GM21576 (cell line): ENCODE data around the gene NCL.
"Not testable (repeated sequence)": the region's sequence is repeated elsewhere in the genome, so short reads cannot be mapped to it uniquely, and the experiment has no call there.

Experiments used
- ATAC-seq: cut with Tn5 transposase; IDR thresholded peaks from one replicate; pipeline ENCODE4 v1.9.1; 2021; ENCODE audit warnings: mild to moderate bottlenecking, moderate library complexity; ENCODE audit not compliant: unreplicated experiment

NCL gene

DNA sequence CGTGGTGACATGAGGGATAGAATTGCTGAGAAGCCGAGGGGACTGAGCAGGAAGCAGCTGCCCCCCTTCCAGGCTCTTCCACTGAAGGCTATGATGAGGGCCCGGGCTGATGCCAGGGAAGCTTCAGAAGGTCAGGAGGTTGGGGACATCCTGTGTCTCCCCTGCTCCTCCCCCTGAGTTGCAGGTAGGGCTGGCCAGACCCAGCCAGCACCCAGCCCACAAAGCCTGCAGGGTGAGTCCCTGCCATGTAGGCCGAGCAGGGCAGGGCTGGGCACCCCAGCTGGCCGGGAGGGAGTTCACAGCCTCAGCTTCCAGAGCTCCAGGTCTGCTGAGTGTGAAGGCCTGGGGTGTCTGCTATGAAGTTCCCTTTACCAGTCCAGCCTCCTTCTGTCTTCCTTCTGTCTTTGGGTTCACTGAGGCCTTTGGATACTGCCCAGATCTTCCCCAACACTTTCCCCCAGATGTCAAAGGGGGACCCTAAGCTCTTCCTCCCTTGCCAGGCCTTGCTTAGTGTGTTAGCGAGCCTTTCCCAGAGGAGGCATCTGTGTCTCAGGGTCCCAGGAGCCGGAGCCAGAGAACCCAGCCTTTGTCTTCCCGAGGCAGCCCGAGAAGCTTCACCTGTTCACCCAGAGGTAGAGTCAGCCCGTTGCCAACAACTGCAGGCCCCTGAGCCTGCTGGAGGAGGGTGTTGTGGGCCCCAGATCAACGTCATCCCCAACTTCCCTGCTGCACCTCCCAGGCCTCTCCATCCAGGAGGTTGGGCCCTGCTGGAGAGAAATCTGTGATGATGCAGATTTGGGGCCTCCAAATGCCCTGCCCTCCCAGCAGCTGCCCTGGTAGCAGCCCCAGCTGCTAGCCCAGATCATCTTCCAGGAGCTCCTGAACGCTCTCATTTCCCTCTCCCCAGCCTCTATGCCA, 3.6 kb upstream of the NCL start:
- ATAC-seq = no peak

DNA sequence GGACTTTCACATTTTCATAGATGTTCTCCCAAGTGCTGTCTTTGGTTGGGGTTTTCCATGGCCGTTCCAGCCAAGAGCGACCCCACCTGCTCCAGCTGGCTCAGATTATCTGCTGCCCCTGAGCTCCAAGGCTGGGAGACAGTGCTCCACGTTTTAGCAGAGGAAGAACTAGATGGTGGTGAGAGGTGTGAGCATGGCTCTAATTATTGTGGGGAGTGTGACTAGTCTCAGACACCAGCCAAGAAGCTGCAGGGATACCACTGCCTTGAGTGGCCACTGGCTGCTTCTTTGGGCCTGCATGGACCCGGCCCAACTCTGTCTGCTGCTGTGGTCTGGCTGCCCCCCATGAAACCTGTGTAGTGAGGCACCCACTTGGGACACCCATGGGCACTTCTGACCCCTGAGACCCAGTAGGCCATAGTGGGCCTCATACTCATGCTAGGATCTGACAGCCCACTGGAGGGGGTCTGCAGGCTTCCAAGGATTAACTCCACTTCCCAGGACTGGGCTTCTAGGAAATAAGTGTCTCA, 2.8 kb upstream of the NCL start:
- ATAC-seq = no peak

DNA sequence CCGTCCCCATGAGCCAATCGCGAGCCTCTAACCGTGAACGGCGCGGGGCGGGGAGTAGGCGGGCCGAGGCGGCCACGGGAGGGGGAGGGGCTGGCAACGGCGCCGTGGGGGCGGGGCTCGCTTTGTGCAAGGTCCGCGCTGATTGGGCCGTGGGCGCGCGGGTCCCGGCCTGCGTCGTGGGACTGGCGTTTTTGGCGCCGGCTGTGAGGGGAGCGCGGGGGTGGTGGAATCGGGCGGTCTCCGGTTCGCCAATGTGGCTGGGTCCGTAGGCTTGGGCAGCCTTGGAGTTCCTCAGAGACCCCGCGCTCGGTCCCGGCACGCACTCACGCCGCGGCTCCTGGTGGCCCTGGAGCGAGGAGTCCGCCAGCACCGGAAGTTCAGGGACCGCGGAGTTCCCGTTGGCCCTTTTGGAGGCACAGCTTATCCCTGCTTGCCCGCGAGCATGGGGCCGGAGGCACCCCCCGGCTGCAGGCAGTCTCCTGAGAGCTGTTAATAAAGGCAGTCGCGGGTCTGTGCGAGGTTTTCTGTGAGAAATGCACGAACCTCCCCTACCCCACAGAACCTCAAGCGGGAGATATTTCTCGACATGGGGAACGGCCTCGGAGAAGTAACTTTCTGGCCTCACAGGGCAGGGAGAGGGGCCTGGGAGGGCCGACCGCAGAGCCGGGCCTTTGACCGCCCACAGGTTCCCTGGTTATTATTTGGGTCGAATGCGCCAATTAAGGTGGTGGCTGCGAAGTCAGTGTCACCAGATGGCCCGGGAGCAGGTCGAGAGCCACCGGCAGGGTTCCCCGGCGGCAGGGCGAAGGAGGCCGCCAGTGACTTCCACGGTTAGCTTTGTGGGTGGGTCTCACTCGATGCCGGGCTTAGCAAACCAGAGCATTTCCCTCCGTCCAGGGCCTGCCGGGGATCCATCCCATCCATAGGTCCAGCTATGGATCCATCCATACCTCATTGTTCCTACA, 574 bp upstream of the NCL start:
- ATAC-seq = peak; percentile 6

DNA sequence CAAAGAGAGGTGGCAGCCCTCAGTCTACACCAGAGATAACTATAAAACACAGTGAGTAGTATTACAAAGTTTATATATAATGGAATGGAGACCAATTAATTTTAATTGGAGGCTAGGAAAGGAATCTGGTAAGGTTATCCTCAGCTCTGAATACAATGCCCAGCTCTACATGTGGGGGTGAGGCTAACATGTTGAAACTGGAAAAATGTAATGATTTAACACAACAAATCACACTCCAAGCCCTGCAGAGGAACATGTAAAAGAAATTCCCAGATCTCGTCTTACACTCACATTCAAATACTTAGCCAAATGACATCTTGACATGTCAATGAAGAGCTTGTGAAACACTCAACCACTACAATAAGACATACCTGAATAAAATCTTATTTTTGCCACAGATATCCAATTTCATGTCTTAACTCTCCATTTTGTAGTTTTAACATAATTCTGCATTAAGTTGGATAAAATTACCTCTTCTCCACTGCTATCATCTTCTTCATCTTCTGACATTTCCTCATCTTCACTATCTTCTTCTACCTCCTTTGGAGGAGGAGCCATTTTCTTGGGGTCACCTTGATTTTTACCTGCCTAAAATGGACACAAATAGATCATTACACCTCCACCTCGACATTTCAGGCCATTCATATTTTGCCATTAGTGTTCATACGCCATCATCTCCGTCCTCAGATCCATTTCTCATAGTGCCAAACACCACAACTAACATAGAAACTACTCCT, 1.4 kb downstream of the NCL start:
- ATAC-seq = no peak

DNA sequence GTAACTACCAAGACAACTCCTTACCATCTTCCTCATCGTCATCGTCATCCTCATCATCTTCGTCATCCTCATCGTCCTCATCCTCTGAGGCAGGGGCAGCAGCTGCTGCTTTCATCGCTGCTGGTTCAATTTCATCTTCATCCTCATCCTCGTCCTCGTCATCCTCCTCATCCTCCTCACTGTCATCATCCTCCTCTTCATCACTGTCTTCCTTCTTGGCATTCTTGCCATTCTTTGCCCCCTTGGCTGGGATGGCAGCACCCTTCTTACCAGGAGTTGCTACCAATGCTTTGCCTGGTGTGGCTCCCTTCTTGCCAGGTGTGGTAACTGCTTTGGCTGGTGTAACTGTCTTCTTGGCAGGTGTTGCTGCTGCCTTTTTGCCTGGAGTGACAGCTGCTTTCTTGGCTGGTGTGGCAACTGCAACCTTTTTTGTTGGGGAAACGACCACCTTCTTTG, 2.7 kb downstream of the NCL start:
- no peak for ATAC-seq

DNA sequence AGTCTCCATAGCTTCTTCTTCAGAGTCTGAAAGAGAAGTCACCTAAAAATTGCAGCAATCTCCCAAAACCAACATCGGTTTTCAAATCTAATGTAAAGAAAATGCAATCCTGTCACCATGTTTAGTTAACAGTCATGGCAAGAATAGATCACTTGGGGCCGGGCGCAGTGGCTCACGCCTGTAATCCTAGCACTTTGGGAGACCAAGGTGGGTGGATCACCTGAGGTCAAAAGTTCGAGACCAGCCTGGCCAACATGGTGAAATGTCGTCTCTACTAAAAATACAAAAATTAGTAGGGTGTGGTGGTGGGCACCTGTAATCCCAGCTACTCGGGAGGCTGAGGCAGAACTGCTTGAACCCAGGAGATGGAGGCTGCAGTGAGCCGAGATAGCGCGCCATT, 3.4 kb downstream of the NCL start:
- not testable (repeated sequence) for ATAC-seq

DNA sequence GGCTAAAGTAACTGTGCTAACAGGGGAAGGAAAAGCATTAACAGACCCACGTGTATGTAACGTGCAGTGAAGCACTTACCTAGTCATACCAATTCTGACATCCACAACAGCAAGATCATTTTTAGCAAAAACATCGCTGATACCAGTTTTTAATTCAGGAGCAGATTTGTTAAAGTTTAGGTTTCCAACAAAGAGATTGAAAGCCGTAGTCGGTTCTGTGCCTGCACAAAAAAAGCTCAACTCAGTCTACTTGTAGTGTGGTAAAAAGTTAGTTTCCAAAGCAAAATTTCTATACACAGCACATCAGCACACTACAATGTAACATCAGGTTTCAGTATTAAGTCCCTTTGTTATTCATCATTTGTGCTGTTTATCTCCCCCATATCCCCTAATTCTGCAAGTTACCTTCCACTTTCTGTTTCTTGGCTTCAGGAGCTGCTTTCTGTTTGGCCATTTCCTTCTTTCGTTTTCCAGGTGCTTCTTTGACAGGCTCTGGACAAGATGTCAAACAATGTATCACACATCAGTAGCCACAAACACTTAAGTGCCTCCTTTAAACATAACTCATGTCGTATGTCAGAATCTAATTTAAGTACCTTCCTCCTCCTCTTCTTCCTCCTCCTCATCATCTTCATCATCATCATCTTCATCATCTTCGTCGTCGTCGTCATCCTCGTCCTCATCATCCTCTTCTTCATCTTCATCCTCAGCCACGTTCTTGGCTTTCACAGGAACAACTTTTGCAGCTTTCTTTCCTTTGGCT, 4.0 kb downstream of the NCL start:
- no peak for ATAC-seq

DNA sequence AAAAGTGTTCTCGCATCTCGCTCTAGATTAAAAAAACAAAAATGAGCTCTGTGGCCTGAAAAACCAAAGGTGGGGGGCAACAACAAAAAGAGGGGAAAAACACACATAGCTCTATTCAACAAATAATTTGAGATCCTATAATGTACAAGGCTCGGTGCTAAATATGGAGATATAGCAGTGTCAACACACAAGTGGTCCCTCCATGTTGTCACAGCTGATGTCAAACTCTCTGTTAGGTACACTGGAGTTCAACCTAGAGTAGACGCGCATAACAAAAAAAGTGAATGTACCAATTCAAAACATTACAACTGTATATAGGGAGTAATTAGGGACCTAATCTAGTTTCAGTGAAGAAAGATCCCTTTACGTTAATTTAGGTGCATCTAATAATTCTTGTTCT, 5.9 kb downstream of the NCL start:
- no peak for ATAC-seq

DNA sequence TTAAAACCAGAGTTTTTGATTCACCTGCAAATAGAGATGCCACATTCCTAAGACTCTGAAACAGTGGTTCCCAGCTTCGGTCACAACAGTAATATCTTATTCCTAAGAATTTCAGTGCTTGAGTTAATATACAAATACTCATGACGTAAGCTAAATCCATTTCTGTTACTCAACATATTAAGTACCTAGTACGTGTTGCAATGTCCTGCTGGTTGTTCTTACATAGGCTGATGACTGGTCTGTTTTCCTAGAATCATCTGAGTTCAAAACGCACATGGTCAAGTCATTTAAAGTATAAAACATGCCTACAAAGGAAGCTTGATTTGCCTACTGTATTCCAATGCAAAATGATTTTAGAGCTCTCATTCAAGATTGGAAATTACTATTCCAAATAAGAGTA, 7.2 kb downstream of the NCL start:
- no peak for ATAC-seq

DNA sequence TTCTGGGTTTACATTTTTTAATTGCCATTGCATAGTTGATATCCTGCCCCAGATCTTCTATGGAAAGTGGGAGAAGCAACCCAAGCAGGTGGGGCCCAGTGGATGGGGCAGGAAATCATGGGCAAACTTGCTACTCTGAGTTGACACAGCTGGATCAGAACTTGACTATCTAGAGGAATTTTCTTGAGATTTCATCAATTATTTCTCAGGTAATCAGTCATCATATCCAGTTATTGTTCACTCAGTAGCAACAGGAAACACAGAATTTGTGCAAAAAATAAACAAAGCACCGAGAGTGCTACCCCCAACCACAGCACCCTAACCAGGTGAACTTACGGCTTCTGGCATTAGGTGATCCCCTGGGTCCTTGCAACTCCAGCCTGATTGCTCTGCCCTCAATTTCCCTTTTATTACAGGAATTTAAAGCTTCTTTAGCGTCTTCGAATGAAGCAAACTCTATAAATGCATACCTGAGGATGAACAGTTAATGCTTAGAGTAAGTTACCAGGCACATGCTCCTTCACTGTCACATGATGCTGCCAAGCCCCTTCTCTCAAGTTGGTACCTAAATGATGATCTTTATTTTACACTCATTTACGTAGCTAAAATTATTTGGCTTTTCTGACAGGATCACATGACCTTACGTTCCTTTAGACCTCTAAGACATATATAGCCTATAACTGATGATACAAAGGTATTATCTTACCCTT, 7.8 kb downstream of the NCL start:
- ATAC-seq = no peak

DNA sequence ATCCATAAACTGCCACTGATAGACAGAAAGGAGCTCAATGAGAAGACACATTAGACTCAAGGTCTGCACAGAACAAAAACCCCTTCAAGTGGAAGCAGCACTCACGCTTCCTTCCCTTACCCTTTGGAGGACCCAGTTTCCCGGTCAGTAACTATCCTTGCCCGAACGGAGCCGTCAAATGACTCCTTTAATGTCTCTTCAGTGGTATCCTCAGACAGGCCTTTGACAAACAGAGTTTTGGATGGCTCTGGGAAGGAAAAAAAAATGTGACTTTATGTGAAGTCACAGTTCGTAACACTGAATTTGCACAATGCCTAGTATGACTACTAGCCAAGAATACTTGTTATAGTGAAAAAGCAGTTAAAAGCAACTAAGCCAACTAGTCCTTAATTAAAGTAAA, 8.4 kb downstream of the NCL start:
- no peak for ATAC-seq

DNA sequence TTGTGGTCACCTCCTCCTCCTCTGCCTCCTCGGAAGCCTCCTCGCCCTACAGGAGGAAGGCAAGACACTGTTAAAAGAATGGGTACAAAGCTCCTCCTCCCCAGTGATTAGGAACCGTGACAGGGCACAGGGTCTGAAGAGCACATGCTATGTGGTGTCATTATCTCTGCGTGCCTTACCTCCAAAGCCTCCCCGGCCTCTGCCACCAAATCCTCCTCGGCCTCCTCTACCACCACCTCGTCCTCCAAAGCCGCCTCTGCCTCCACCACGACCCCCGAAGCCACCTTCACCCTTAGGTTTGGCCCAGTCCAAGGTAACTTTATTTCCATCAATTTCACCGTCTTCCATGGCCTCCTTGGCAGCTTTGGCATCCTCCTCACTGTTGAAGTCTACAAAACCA, 9.1 kb downstream of the NCL start:
- ATAC-seq = no peak

DNA sequence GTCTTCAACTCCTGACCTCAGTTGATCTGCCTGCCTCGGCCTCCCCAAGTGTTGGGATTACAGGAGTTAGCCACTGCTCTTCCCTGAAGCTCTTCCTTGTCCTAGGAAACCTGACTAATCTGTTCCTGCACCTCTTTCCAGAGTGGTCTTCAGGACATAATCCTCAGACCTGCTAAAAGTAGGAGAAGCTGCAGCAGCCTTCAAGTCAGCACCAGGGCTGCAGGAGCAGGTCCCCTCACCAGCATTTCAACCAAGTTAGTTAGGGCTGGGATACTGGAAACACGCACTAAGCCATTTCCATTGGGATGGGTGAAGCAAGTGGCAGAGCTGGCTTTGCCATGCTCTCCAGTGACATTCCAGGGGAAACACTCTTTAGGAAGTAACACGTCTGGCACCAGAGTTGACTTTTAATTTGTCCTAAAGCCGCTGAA, 9.9 kb downstream of the NCL start:
- no peak for ATAC-seq

DNA sequence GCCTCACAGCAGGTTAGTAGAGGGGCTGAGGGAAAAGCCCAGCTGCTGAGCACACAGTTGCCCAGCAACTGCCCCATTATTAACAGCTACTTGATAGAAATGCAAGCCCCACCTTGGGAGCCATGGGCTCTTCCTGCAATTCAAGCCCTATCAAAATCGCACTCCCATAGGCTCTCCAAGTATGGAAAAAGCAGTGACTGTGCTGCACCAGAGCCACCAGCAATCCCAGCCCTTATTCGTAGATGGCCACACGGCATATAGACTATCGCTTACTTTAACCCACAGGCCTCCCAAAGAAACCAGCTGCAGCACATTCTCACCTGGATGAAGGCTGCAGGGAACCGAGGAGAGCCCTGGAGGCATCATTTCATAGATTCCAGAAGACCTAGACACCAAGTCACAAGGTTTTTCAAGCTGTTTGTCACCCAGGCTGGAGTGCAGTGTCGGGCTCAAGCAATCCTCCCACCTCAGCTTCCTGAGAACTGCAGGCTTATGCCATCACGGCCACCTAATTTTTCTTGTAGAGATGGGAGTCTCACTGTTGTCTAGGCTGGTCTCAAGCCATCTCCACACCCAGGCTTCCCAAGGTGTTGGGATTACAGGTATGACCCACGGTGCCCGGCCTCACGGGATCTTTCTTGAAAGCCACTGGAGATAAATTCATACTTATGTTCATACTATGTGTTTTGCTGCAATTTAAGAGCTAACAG, 11.3 kb downstream of the NCL start:
- no peak for ATAC-seq

DNA sequence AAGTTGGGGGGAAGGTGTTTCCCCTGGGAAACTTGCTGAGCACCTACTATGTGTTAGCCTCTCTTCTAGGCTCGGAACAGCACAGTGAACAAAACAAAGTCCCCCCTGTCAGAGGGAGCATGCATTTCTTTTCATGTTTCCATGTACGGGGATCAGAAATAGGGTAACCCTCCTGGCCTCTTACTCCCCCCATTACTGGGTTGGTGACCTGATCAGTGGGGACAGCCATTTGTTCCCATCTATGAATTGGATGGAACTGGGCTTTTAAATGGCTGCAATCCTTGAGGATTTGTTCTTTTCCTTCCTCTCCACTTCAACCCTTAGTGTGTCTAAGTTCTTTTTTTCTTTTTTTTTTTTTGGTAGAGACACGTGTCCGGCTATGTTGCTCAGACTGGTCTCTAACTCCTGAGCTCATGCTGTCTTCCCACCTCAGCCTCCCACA, 13.7 kb downstream of the NCL start:
- ATAC-seq = no peak

DNA sequence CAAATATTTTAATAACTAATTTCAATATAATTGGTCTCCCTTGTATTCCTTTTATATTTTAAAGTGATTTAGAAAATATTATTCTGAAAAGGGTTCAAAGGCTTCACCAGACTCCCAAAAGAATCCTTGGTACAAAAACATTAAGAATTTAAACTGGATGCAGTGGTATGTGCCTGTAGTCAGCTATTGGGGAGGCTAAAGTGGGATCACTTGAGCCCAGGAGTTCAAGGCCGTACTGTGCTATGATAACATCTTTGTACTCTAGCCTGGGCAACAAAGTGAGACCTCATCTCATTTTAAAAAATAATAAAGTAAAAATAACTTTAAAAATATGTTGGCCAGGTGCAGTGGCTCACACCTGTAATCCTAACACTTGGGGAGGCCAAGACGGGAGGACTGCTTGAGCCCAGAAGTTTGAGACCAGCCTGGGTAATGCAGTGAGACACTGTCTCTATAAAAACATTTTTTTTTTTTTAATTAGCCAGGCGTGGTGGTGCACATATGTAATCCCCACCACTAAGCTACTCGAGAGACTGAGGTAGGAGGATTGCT, 14.7 kb downstream of the NCL start:
- no peak for ATAC-seq

DNA sequence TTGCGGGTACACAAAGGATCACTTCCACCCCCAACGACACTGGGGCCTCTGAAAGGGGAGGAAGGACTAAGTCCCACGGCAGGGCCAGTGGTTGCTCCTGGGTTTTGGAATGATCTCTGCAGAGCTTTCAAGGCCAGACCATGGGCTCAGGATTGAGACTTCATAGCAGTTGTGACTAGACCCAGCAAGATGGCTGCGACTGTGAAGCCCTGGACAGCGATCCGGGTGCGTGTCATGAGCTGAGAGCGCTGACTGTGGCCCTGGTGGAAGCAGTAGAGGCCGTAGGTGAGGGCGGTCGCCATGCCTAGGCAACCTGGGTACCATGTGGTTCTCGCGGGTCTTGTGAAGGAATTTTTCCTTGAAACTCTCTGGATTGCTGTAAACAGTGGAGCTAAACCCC, 27.3 kb downstream of the NCL start:
- no peak for ATAC-seq

DNA sequence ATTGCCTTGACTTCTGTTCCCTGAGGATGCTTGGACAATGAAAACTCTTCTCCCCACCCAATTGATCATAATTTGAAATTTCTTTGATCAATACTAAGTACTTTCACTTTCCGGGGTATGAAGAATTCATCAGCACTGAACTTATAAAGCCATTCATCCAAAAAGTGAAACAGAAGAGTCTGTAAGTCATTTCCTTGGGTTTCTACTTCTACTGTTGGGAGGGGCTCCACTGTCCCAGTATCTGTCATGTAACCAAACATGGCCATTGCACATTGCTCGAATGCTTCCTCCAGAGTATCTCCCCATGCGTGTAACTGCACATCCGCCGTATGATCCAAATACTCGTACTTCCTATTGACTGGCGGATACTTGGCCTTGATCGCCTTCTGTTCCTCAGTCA, 30.3 kb downstream of the NCL start:
- no peak for ATAC-seq
